ENCODE data around the gene SMPX.

Gene SMPX

GRCh38 chrX:21657318-21658151 lies 100.4 kb downstream of the SMPX start:
- DNase-seq (ENCODE audit: low spot score) = no peak

GRCh38 chrX:21656587-21657317 lies 101.2 kb downstream of the SMPX start:
- no peak for DNase-seq (ENCODE audit: low spot score)
